Measurements from ENCODE around the gene ENTREP1.

Gene ENTREP1

DNA sequence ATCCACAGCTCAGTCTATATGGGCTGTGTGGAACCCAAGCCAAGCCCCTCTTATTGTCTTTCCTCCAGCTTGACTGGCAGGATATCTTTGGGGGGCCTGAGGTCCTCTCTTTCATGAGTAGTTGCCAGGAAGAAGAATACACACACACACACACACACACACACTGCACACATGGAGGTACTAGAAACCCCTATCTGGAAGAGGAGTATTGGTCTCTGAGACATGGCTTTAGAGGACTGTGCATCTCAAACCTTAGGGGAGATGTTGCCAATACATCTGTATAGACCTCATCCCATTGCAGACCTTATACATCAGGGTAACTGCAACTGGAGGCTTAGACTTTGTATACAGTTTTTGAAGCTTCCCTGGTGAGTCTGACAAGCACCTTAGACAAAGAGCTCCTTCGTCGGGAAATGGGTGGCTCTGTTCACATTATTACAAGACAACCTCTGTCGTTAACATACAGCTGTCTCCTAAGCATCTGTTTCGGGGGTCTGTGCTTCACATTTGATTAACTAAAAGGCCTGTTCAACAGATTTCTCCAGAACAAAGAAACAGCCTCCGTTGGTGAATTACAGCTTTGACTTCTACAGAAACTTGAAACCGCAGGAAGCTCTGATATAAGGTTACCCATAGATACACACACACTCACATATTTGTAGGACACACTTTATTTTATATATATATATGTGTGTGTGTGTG lies 5.5 kb upstream of the ENTREP1 start:
- DNase-seq (ENCODE audit: low read depth in 2 of 2): no peak

DNA sequence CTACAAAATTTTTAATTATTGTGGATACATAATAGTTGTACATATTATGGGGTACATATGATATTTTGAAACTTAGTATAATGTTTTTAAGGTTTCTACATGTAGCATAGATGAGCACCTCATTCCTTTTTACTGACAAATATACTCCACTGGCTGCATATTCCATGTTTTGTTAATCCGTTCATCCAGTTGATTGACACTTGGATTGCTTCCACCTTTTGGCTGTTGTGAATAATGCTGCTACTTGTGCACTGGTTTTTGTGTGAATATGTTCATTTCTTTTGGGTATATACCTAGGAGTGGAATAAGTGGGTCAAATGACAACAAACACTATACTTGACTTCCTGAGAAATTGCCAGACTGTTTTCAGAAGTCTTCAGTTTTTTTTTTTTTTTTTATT lies 2.8 kb upstream of the ENTREP1 start:
- no peak for DNase-seq (ENCODE audit: low read depth in 2 of 2)

DNA sequence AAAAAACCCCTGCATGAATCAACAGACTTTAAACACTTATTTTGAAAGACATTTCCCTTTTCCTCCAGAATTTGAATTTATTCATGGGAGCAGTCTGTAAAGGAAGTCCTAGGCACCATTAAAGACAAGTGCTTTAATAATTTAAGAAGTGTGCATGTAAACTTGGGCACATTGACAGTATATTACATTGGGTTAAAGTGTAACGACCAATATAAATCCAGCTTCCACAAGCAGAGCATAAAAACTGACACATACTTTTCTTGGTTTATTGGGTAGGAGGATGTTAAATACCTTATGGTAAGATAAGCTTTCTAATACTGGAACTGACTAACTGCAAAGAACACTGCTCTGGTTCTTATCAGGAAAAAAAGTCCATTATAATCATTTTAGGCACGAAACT lies 1.2 kb upstream of the ENTREP1 start:
- DNase-seq (ENCODE audit: low read depth in 2 of 2): no peak

DNA sequence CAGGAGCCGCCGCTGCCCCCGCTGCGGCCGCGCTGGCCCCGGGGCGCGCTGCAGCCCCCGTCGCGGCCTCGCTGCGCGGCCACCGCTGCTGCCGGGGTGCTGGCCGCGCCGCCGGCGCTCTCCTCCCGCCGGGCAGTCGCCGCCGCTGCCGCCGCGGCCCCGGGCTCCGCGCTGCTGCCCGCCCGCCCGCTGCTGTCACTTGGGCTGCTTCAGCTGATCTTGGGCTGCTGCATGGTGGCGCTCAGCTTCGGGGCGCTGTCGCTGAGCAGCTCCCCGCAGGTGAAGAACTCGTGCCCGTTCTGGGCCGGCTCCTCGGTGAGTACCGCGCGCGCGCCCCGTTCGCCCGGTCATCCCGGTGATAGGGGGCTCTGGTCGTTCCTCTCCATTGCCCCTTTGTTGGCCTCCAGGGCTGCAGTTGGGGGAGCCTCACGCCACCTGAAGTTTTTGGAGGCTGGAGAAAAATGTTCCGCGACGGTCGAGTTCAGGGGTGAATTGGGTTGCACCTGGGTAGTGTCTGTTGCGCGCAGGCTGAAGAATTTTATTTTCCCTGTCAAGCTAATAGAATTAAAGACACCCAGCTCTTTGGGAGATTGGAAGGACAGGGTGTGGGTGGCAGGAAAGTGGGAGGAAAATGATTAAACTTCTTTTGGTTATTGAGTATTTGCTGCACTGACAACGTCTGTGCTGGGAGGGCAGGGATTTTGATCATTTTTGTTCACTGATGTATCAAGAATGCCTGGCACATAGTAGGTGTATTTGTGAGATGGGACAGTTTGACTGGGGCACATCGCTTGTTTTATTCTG lies 596 bp downstream of the ENTREP1 start:
- DNase-seq (ENCODE audit: low read depth in 2 of 2): no peak

DNA sequence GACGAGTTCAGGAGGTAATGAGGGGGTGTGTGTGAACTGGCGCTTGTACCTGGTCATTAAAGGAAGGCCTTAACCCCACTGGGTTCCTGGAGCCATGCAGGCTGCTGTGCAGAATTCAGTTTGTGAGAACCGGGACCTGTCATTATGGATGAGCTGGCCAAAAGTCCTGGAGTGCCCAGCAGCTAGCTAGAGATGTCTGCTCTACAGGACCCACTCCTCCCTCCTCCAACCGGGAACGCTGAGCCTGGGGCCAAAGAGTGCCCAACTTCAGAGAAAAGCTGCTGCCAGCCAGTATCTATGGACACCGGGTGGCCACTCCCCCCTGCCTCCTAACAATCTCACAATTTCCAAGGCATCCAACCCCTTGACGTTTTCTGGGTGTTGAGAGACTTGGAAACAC lies 1.2 kb downstream of the ENTREP1 start:
- no peak for DNase-seq (ENCODE audit: low read depth in 2 of 2)

DNA sequence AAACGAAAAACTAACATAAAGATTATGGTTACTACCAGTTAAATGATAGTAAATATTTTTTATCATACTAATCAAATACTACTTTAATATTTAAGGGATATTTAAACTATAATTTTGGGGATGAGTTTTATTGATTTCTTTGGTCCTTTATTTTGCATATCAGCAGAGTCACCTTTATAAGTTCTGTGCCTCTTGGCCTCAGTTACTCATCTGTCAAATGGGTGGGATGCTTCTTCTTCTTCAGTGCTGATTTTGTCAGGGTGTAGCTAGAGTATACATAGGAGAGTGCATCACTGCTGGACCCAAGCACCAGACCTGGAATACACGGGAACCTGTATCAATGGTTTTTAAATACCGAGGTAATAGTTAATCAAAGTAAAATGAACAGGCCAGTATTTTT lies 5.6 kb downstream of the ENTREP1 start:
- DNase-seq (ENCODE audit: low read depth in 2 of 2): no peak

DNA sequence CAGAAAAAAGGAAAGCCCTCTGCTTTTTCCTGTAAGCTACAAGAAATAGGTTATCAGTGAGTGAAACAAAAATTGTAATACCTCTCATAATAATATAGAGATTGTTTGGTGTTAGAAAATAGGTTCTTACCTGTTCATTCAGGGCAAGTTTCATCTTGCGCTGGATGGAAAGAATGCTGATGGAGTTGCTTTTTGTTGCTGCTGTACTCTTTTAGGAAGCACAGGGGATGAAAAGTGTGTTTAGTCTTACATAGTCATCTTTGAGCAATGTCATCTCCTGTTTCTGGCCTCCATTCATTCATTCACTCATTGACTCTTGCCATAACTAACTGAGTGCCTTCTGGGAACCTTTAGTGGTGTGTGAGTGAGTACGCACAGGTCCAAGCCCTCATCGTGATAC lies 6.4 kb downstream of the ENTREP1 start:
- no peak for DNase-seq (ENCODE audit: low read depth in 2 of 2)

DNA sequence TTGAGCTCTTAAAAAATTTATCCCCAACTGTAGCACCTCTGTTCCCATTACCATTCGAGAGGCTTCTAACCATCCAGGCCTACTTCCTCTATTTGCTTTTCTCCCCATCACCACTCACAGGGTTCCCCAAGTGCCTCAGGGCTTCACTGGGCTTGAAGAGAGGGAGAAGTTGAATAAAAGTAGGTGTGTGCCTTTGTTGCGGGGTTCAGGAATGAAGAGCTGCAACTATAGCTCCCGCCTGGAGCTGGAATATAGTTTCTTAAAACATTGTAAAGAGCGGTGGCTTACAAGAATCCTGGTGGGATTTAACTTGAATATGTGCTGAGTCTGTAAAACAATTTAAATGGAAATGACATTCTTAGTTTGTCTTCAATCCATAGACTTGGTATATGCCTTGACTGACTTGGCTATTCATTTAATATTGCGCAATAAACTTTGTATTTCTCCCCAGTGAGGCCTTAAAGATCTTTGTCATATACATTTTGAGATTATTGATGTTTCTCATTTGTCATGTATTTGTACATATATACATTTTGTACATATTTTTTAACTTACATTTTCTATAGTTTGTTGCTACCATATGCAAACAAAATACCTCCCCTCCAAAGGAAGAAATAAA lies 7.2 kb downstream of the ENTREP1 start:
- no peak for DNase-seq (ENCODE audit: low read depth in 2 of 2)

DNA sequence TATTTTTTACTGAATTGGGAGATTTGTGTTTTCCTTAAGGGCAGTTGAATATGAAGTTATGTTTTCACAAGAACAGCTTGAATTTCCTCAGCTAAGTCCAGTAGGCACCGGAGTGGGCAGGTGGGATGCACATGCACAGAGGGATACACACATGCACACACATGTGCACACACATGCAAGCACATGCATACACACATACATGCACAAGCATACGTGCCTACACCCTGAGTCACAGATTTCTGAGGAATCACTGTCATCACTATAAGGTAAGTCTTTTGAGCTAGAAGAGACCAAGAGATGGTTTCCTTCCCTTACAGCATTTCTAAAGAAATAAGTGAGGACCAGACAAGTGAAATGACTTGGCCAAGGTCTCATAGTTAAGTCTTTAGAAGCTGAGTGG lies 8.7 kb downstream of the ENTREP1 start:
- DNase-seq (ENCODE audit: low read depth in 2 of 2): no peak

DNA sequence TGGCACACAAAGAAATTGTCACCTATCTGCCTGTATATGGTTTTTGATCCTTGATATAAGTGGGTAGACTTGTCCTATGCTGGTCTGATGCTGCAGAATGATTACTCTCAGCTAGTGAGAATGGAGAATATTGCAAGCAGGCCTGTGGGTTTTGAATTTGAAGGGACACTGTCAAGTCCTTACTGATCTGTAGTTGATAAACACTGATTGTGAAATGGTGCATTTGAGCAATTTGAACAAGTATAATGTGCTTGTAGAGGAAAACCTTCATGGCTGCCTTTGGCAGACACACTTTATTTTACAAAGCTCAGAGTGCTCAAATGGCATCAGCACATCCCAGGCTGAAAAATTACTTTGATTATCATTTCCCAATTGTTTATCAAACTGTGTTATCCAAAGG lies 9.3 kb downstream of the ENTREP1 start:
- DNase-seq (ENCODE audit: low read depth in 2 of 2): no peak

DNA sequence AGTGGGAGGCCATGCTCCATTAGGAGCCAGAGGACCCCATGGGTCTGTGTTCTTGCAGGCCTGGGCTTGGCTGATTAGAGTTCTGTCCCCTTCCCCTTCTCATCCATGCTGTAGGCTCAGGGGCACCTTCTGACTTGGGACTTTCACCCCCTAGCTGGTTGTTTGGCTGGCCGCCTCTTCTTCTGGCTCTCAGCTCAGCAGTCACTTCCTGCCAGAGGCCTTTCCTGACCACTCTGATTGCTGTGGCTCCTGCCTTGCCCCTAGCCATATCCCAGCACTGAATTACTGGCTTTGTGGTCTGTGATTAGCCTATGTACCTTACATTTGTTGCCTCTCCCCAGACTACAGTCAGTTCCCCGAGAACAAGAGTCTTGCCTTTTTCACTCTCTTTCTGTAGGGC lies 14.6 kb downstream of the ENTREP1 start:
- DNase-seq (ENCODE audit: low read depth in 2 of 2): no peak

DNA sequence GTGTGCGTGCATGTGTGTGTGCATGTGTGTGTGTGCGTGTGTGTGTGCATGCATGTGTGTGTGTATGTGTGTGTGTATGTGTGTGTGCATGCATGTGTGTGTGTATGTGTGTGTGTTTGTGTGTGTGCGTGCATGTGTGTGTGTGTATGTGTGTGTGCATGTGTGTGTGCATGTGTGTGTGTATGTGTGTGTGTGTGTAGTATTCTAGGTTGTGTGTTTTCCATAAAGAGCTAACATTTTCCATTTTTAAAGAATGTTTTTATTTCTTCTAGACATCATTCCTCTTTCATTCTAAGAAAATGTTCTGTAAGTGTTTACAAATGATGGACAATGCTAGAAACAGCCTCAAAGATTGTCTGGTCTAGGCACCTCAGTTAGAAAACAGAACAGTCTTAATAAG lies 15.6 kb downstream of the ENTREP1 start:
- DNase-seq (ENCODE audit: low read depth in 2 of 2): no peak

DNA sequence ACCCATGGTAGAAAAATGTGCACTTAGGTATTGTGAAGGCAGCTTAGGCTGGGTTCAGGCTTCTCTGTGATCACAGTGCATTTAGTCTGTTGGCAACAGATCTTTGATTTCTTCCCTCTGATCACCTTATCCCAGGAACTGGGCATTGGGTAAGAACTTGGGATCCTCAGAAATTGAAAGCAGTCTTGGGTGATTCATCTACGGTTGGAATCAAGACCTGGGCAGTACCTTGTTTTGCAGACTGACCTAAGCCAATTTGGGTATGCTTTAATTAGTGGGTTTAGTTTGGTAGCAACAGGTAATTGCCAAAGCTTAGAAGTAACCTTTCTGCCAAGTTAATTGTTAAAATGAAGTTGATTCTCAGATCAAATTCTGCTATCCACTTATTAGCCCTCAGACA lies 17.8 kb downstream of the ENTREP1 start:
- DNase-seq (ENCODE audit: low read depth in 2 of 2): no peak

DNA sequence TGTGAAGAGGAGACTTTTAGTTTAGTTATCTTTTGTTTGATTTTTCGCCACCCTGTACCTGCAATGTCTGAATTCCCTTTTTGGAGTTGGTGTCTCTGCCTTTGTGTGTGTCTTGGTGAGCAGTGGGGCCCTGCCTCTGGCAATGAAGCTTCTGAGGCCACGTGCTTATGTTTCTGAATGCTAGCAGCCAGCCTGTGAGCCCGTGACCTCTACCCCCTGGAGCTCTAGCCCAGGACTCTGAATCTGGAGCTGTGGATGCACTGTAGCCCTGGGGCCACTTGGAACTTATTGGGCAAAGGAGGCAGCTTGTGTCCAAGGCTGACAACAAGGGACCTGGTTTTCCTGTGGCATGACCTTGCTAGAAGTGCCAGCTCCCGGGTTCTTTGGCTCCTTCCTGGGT lies 19.4 kb downstream of the ENTREP1 start:
- no peak for DNase-seq (ENCODE audit: low read depth in 2 of 2)

DNA sequence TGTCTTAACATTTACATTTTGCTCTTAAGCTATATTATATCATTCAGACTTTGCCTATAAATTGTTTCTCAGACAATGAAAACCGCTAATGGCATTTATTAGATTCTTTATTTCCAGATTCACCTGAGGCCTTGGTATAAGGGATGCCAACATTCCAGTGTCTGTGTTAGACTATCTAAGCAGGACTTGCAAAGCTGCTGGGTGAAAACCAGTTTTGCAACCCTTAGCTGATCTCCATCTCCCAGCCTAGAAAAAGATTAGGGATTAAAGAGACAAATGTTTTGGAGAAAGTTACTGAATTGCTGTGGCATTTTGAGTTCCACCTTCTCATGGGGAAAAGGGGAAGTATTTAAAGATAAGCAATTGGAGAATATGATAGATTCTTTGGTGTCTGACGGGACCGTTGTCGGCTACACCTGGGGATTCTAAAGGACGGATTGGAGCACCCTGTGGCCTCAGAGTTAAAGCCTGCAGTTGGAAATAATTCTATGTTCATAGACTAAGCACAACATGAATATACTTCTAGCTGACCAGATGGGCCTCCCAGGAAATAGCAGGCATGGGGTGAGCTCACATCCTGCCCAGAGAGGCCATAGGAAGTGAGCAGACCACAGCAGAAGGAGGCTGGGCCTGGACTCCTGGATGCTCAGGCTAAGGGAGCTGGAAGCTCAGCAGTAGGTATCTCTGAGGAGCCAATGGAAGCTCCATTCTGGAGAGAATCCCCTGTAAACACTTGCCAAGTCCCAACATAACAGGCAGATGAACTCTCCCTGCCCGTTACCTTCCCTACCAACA lies 21.8 kb downstream of the ENTREP1 start:
- no peak for DNase-seq (ENCODE audit: low read depth in 2 of 2)

DNA sequence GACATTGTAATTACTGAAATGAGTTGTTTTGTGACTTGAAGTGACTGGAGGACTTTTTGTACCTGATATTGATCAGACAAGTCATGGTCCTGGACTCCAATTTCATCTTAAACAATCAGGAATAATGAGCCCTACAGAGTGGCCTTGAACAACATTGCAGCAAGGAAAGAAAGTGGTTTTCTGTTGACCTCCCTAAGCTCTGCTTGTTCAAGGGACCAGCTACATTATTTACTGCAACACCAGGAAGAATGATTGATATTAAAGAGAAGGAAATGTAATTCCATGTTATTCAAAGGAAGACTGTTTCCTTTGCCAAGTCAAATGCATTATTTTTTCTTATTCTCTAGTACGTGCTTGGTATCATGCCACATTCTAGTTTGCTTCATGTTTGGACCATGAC lies 22.6 kb downstream of the ENTREP1 start:
- DNase-seq (ENCODE audit: low read depth in 2 of 2): no peak

DNA sequence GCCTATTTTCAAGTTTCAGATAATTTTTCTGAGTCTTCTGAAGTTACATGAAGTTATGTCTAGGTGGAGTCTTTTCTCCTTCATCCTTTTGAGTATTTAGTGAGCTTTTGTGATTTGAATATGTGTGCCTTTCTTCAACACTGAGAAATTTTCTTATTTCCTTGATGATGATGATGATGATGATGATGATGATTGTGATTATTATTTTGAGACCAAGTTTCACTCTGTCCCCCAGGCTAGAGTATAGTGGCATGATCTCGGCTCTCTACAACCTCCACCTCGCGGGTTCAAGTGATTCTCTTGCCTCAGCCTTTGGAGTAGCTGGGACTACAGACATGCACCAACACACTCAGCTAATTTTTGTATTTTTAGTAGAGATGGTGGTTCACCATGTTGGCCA lies 26.2 kb downstream of the ENTREP1 start:
- no peak for DNase-seq (ENCODE audit: low read depth in 2 of 2)

DNA sequence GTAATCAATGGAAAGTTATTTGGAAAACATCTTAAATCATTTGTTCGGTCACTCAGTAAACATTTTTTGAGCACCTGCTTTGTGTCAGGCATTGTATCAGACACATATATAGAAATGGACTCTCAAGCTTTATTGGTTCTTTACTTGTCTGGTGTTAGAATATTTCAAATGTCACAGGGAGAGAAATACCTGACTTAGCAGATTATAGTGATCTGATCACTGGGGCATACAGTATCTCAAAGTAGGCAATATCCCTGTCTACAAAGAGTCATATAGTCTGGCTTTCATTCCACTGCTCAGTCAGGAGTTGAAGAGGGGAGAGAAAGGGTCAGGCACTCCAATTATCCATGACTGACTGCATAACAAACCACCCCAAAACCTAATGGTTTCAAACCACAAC lies 30.2 kb downstream of the ENTREP1 start:
- no peak for DNase-seq (ENCODE audit: low read depth in 2 of 2)

DNA sequence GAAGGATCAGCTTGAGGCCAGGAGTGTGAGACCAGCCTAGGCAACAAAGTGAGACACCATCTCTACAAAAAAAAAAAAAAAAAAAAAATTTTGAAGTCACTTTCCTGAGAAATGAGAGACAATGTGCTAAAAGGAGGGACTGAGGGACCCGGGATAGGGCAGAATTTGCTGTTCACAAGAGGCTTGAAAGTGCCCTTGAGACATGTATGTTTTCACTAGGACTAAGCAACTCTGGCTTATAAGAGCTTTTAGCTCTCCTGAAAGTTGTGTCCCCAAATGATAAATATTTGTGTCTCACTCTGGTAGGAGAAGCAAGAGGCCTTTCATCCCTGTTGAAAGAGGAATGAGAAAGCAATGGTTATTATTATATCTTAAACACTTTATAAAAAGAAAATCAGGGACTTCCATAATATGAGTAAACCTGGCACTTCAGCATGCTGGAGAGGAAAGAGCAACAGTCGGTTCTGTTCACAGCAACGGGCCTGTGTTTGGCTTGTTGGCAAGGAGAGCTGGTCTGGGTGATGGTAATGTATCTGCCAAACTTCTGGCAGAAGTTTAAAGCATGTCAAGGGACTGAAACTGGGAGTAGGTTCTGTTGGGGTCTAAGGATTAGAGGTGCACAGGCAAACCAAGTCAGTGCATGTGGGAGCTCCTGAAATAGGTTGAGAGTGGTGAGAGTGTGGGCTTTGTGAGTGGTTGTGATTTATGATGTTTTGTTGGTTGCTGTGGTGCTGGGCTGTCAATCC lies 32.2 kb downstream of the ENTREP1 start:
- DNase-seq (ENCODE audit: low read depth in 2 of 2): no peak

DNA sequence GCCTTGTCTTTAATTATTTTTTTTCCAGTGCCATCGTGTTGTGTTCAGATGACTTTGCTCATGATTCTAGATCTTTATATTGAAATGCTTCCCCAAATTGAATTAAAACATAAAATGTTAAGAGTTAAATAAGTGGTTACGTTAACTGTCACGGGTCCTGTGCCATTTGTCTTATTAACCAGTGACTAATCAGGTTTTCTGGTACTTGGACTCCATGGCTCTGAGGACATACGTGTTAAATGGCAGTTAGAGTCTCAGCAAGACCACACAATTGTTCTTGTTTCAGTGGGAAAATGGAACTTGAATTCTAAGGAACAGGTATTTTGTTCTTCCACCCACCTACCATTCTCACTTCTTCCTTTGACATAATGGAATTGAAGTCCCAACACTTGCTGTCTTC lies 32.8 kb downstream of the ENTREP1 start:
- DNase-seq (ENCODE audit: low read depth in 2 of 2): no peak

DNA sequence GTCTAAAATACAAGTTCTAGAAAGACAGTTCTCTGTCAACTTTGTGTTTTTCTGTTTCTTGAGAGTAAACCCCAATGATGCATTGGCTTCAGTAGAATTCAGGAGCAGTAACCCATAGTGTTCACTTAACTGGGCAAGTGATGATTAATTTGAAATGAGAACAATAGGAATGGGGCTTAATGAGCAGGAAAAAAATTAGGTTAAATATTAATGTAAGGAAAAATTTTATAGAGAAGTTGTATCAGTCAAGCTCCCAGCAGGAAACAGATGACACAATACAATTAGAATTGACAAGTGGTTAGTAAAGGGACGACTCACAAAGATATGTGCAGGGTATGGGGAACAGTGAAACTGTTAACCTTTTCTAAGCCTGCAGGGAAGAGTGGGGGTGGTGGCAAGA lies 38.2 kb downstream of the ENTREP1 start:
- DNase-seq (ENCODE audit: low read depth in 2 of 2): no peak

Measured in stimulated activated CD4-positive, alpha-beta T cell treated with anti-CD3 and anti-CD28 coated beads, Interleukin-12 subunit alpha, Interleukin-12 subunit beta, amount 100 ng/mL, for 24 hours (primary cell).